ENCODE measurements around the gene NELFA.

DNA sequence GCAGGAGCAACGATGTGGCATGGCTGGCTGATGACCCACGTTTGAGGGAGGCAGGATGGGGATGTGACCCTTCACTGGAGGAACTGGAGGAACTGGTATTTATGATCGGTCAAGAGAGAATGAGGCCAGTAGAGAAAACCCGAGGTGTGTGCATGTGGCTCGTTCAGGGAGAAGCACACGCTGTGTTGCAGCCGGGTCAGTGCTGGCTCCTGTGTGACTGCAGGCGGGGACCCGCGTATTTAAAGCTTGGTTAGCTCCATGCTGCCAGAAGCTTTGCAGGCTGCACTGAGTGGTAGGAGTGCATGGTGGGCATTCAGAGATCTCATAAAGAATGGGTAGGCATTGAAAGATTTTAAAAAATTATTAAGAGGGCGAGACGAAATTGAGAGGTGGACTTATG is 52.1 kb downstream of the NELFA start:
- TF ChIP-seq, protein P1, sequence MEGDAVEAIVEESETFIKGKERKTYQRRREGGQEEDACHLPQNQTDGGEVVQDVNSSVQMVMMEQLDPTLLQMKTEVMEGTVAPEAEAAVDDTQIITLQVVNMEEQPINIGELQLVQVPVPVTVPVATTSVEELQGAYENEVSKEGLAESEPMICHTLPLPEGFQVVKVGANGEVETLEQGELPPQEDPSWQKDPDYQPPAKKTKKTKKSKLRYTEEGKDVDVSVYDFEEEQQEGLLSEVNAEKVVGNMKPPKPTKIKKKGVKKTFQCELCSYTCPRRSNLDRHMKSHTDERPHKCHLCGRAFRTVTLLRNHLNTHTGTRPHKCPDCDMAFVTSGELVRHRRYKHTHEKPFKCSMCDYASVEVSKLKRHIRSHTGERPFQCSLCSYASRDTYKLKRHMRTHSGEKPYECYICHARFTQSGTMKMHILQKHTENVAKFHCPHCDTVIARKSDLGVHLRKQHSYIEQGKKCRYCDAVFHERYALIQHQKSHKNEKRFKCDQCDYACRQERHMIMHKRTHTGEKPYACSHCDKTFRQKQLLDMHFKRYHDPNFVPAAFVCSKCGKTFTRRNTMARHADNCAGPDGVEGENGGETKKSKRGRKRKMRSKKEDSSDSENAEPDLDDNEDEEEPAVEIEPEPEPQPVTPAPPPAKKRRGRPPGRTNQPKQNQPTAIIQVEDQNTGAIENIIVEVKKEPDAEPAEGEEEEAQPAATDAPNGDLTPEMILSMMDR (IDR thresholded peaks at IDR 0.05): no peak
- TF ChIP-seq ZFX (IDR thresholded peaks at IDR 0.05; ENCODE audit: borderline replicate concordance): no peak

Data from 22Rv1 (cell line).